Body of pancreas (tissue), 4 donors: ENCODE data around the gene BRICD5.

Source experiments
- POLR2A ChIP-seq, 3 donors: fragments of 450-650 bp; IDR thresholded peaks; one replicate each; pipeline ENCODE4 v1.6.1; 2016; ENCODE audit warnings: antibody characterized with exemption in 3 of 3, mild to moderate bottlenecking in 2 of 3
- TF ChIP-seq, protein P1 (sequence below), 7 experiments: fragments of 450-650 bp in 4 of 7; fragments of 200-600 bp in 3 of 7; sonication (generic) in 3 of 7; IDR thresholded peaks; one replicate each; pipeline ENCODE4 v1.5.1; 2016 to 2019; ENCODE audit warnings: antibody characterized with exemption in 7 of 7

- no peak for TF ChIP-seq POLR2A (IDR thresholded peaks at IDR 0.05)
- TF ChIP-seq, protein P1, sequence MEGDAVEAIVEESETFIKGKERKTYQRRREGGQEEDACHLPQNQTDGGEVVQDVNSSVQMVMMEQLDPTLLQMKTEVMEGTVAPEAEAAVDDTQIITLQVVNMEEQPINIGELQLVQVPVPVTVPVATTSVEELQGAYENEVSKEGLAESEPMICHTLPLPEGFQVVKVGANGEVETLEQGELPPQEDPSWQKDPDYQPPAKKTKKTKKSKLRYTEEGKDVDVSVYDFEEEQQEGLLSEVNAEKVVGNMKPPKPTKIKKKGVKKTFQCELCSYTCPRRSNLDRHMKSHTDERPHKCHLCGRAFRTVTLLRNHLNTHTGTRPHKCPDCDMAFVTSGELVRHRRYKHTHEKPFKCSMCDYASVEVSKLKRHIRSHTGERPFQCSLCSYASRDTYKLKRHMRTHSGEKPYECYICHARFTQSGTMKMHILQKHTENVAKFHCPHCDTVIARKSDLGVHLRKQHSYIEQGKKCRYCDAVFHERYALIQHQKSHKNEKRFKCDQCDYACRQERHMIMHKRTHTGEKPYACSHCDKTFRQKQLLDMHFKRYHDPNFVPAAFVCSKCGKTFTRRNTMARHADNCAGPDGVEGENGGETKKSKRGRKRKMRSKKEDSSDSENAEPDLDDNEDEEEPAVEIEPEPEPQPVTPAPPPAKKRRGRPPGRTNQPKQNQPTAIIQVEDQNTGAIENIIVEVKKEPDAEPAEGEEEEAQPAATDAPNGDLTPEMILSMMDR (IDR thresholded peaks at IDR 0.05), result no peak
Observed at GRCh38 chr16:2229632-2230250, 19.1 kb upstream of the BRICD5 start.
